LNCaP clone FGC (cell line): ENCODE results near the gene VAV1.
A peak's percentile ranks its signal among the peaks of the same experiment; 100 is the strongest.
"Not testable (repeated sequence)": the region's sequence is repeated elsewhere in the genome, so short reads cannot be mapped to it uniquely, and the experiment has no call there.

Experiments used
- DNase-seq: peaks from one replicate; pipeline ENCODE4 v3.0.0-alpha.2; 2011; ENCODE audit warnings: low read depth
- H3K4me3 ChIP-seq: 2 replicates; pipeline ENCODE4 v1.5.1; 2011; ENCODE audit warnings: mild to moderate bottlenecking, low read depth, low read length, control low read depth
- CTCF ChIP-seq: IDR thresholded peaks from 2 replicates; pipeline ENCODE4 v1.5.1; 2012; ENCODE audit warnings: mild to moderate bottlenecking; ENCODE audit not compliant: control insufficient read depth, insufficient read depth; ENCODE audit errors: extremely low read depth

The VAV1 gene

GRCh38 chr19:6753178-6754031, 19.1 kb upstream of the VAV1 start:
- H3K4me3 ChIP-seq: no peak overlapping the region
- DNase-seq: no peak
- no peak for TF ChIP-seq CTCF

- no peak overlapping the region for H3K4me3 ChIP-seq
- DNase-seq: no peak
- TF ChIP-seq CTCF: no peak
Observed at GRCh38 chr19:6754136-6754535, 18.4 kb upstream of the VAV1 start.

GRCh38 chr19:6754653-6755463, 17.6 kb upstream of the VAV1 start:
- no peak for TF ChIP-seq CTCF

GRCh38 chr19:6760606-6761005, 11.9 kb upstream of the VAV1 start:
- no peak overlapping the region for H3K4me3 ChIP-seq
- no peak for TF ChIP-seq CTCF
- no peak for DNase-seq

More at GRCh38 chr19:6754653-6755463, 17.6 kb upstream of the VAV1 start:
- no peak overlapping the region for H3K4me3 ChIP-seq
- no peak for DNase-seq

- no peak for DNase-seq
- no peak overlapping the region for H3K4me3 ChIP-seq
- no peak for TF ChIP-seq CTCF
Observed at GRCh38 chr19:6761053-6761676, 11.3 kb upstream of the VAV1 start.

DNA sequence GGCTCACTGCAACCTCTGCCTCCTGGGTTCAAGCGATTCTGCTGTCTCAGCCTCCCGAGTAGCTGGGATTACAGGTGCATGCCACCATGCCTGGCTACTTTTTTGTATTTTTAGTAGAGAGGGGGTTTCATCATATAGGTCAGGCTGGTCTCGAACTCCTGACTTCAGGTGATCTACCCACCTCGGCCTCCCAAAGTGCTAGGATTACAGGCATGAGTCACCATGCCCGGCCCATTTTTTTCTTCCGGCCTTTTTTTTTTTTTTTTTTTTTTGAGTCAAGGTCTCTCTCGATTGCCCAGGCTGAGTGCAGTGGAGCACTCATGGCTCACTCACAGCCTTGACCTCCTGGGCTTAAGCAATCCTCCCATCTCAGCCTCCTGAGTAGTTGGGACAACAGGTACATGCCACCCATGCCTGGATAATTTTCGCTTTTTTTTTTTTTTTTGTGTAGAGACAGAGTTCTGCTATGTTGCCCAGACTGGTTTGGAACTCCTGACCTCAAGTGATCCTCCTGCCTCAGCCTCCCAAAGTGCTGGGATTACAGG, 10.2 kb upstream of the VAV1 start:
- H3K4me3 ChIP-seq, DNase-seq: not testable (repeated sequence)

- no peak for TF ChIP-seq CTCF
- H3K4me3 ChIP-seq: no peak overlapping the region
- peak; percentile 44 for DNase-seq
Observed at GRCh38 chr19:6765738-6766356, 6.7 kb upstream of the VAV1 start.
